ENCODE data around the gene HERPUD2. TPM values are rescaled to one million over a fixed set of nuclear protein-coding genes. Genes with fewer than 3 reads are reported as not detected.

HERPUD2 gene
- total and polyA plus RNA-seq, 2 experiments from 2014 or later: 15.2 to 22.7 TPM

DNA sequence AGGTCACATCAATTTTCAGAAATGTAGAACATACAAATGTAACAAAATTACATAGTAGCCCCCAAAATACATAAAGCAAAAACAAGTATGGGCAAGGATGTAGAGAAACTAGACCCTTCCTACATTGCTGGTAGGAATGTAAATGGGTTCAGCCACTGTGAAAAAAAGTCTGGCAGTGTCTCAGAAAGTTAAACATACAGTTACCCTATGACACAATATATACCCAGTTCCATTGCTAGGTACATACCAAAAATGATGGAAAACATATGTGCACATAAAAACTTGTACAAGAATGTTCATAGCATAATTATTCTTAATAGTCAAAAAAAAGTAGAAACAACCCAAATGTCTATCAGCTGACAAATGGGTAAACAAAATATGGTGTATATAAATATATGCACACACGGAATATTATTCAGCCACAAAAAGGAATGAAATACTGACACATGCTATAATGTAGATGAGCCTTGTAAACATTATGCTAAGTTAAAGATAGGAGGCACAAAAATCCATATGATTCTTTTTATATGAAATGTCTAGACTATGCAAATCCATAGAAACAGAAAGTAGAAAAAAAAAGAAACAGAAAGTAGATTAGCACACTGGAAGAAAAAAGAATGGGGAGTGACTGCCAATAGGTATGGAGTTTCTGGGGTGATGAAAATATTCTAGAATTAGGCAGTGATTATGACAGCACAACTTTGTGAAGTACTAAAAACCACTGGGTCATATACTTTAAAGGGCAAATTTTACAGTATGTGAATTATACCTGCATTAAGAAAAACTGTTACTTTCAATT, 13.5 kb downstream of the HERPUD2 start:
- Histone ChIP-seq H3K9me3 (ENCODE audit: low read depth) (no peaks in the 10 kb centered on the region), H3K27ac (no peak overlapping the region), H3K4me2 (ENCODE audit: unreplicated experiment) (no peak overlapping the region), H2AFZ (no peak overlapping the region), H3K27me3 (replicated peaks; ENCODE audit: insufficient read depth) (no peaks in the 10 kb centered on the region), H3K36me3 (ENCODE audit: low read depth) (peaks cover 3% of the 10 kb centered on the region; the same call in 1 of the 2 replicates), H3F3A (ENCODE audit: insufficient read depth) (0 out of 2 replicates have a peak, but pooled peaks cover 4% of the 10 kb centered on the region), H3K4me3 (no peak overlapping the region), H4K20me1 (ENCODE audit: insufficient read depth) (peaks cover 11% of the 10 kb centered on the region), H3K79me2 (ENCODE audit: insufficient read depth) (peaks cover 98% of the 10 kb centered on the region), H3K4me1 (ENCODE audit: insufficient read depth) (0 out of 2 replicates have a peak, but pooled peaks cover 5% of the 10 kb centered on the region), H3K9ac (no peak overlapping the region), H3K9me2 (ENCODE audit: insufficient read depth) (no peaks in the 10 kb centered on the region)
- 97% methylated on average over 1 of the region's 1 CpG for WGBS, 2 experiments (ENCODE audit: low coverage in 1 of 2, low lambda C conversion rate in 2 of 2, missing lambda C conversion rate in 2 of 2)
- TF ChIP-seq EZH2 (IDR thresholded peaks at IDR 0.05; ENCODE audit: insufficient read depth, poor library complexity, severe bottlenecking): no peak
- TF ChIP-seq EZH2phosphoT487 (IDR thresholded peaks at IDR 0.05; ENCODE audit: insufficient read depth, low read depth): no peak
- in situ Hi-C loops (cut with MboI): no loop called here
- DNase-seq: no peak

DNA sequence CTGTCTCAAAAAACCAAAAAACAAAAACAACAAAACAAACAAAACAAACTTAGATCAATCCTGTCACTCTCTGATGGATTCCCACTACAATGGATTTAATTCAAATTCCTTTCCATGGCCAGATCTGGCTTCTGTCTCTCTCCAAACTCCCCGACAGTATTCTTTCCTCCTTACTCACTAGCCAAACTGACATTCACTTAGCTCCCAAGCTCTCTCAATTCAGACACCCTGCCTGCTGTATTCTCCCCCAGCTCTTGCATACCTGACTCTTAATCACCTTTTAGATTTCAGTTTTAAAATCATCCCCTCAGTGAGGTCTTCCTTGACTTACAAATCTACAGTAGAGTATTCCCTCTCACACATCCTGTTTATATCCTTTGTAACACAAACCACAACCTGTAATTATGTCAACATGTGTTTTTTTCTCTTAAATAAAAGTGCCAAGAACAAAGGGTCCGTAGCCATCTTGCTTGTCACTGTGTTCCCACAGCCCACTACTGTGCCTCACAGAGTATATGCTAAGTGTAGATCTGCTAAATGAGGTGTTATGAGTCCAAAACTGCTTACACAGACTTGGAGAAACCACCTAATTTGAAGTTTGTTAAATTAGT, 14.4 kb downstream of the HERPUD2 start:
- peaks cover 3% of the 10 kb centered on the region; the same call in 1 of the 2 replicates for H3K36me3 ChIP-seq (ENCODE audit: low read depth)
- H3K4me2 ChIP-seq (ENCODE audit: unreplicated experiment): no peak overlapping the region
- H3K4me3 ChIP-seq: no peak overlapping the region
- 0 out of 2 replicates have a peak, but pooled peaks cover 4% of the 10 kb centered on the region for H3F3A ChIP-seq (ENCODE audit: insufficient read depth)
- H3K79me2 ChIP-seq (ENCODE audit: insufficient read depth): peaks cover 100% of the 10 kb centered on the region
- no peak overlapping the region for H3K27ac ChIP-seq
- H4K20me1 ChIP-seq (ENCODE audit: insufficient read depth): peaks cover 11% of the 10 kb centered on the region
- TF ChIP-seq EZH2phosphoT487 (IDR thresholded peaks at IDR 0.05; ENCODE audit: insufficient read depth, low read depth): no peak
- TF ChIP-seq EZH2 (IDR thresholded peaks at IDR 0.05; ENCODE audit: insufficient read depth, poor library complexity, severe bottlenecking): no peak
- in situ Hi-C loops (cut with MboI): no loop called here
- H3K9me2 ChIP-seq (ENCODE audit: insufficient read depth): no peaks in the 10 kb centered on the region
- 0 out of 2 replicates have a peak, but pooled peaks cover 5% of the 10 kb centered on the region for H3K4me1 ChIP-seq (ENCODE audit: insufficient read depth)
- DNase-seq: no peak
- WGBS, 2 experiments (ENCODE audit: low coverage in 1 of 2, low lambda C conversion rate in 2 of 2, missing lambda C conversion rate in 2 of 2): 66 to 69% methylated on average over 2 of the region's 2 CpGs
- H3K9ac ChIP-seq: no peak overlapping the region
- H3K27me3 ChIP-seq (replicated peaks; ENCODE audit: insufficient read depth): no peaks in the 10 kb centered on the region
- H2AFZ ChIP-seq: no peak overlapping the region
- H3K9me3 ChIP-seq (ENCODE audit: low read depth): no peaks in the 10 kb centered on the region

- 99% methylated on average over 3 of the region's 3 CpGs for WGBS, 2 experiments (ENCODE audit: low coverage in 1 of 2, low lambda C conversion rate in 2 of 2, missing lambda C conversion rate in 2 of 2)
- in situ Hi-C loops (cut with MboI): no loop called here
- no peaks in the 10 kb centered on the region for H3K36me3 ChIP-seq (ENCODE audit: low read depth)
- no peak overlapping the region for H2AFZ ChIP-seq
- H3K27ac ChIP-seq: no peak overlapping the region
- H3F3A ChIP-seq (ENCODE audit: insufficient read depth): 0 out of 2 replicates have a peak, but pooled peaks cover 4% of the 10 kb centered on the region
- no peak overlapping the region for H3K4me3 ChIP-seq
- no peak overlapping the region for H3K9ac ChIP-seq
- peaks cover 7% of the 10 kb centered on the region; the same call in 1 of the 2 replicates for H4K20me1 ChIP-seq (ENCODE audit: insufficient read depth)
- no peaks in the 10 kb centered on the region for H3K9me2 ChIP-seq (ENCODE audit: insufficient read depth)
- DNase-seq: no peak
- H3K79me2 ChIP-seq (ENCODE audit: insufficient read depth): peaks cover 99% of the 10 kb centered on the region
- no peak overlapping the region for H3K4me2 ChIP-seq (ENCODE audit: unreplicated experiment)
- TF ChIP-seq EZH2 (IDR thresholded peaks at IDR 0.05; ENCODE audit: insufficient read depth, poor library complexity, severe bottlenecking): no peak
- no peak for TF ChIP-seq EZH2phosphoT487 (IDR thresholded peaks at IDR 0.05; ENCODE audit: insufficient read depth, low read depth)
- no peaks in the 10 kb centered on the region for H3K27me3 ChIP-seq (replicated peaks; ENCODE audit: insufficient read depth)
- 0 out of 2 replicates have a peak, but pooled peaks cover 5% of the 10 kb centered on the region for H3K4me1 ChIP-seq (ENCODE audit: insufficient read depth)
- no peaks in the 10 kb centered on the region for H3K9me3 ChIP-seq (ENCODE audit: low read depth)
Observed at GRCh38 chr7:35677582-35678356, 17.2 kb downstream of the HERPUD2 start.

DNA sequence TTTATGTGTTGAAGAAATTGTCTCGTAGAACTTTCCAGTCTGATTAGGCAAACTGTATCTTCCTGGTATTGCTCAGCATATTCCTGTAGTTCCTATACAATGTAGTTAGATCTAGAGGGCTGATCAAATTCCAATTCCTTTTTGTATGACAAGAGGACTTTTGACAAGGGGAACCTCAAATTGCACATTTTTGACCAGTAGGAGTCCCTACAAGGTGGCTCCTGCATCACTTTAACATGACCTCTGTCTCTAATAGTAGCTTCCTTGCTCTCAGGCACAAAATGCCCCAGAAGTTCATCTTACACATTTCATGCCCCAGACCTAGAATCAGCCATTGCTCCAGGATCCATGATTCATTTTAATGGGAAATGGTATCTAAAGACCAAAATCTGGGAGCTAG, 18.7 kb downstream of the HERPUD2 start:
- peaks cover 99% of the 10 kb centered on the region for H3K79me2 ChIP-seq (ENCODE audit: insufficient read depth)
- in situ Hi-C loops (cut with MboI): no loop called here
- H3K4me2 ChIP-seq (ENCODE audit: unreplicated experiment): no peak overlapping the region

More for the DNA sequence above, 18.7 kb downstream of the HERPUD2 start:
- no peak overlapping the region for H3K9ac ChIP-seq
- no peak for DNase-seq
- H3K9me3 ChIP-seq (ENCODE audit: low read depth): no peaks in the 10 kb centered on the region
- no peaks in the 10 kb centered on the region for H3K27me3 ChIP-seq (replicated peaks; ENCODE audit: insufficient read depth)
- no peak for TF ChIP-seq EZH2phosphoT487 (IDR thresholded peaks at IDR 0.05; ENCODE audit: insufficient read depth, low read depth)
- H4K20me1 ChIP-seq (ENCODE audit: insufficient read depth): peaks cover 7% of the 10 kb centered on the region
- no peak overlapping the region for H2AFZ ChIP-seq
- 95% methylated on average over 1 of the region's 1 CpG for WGBS, 2 experiments (ENCODE audit: low coverage in 1 of 2, low lambda C conversion rate in 2 of 2, missing lambda C conversion rate in 2 of 2)
- no peak overlapping the region for H3K4me3 ChIP-seq
- no peaks in the 10 kb centered on the region for H3K36me3 ChIP-seq (ENCODE audit: low read depth)
- H3K27ac ChIP-seq: no peak overlapping the region
- H3F3A ChIP-seq (ENCODE audit: insufficient read depth): no peaks in the 10 kb centered on the region
- H3K4me1 ChIP-seq (ENCODE audit: insufficient read depth): 0 out of 2 replicates have a peak, but pooled peaks cover 5% of the 10 kb centered on the region
- H3K9me2 ChIP-seq (ENCODE audit: insufficient read depth): no peaks in the 10 kb centered on the region
